ENCODE results near the gene GFOD1. TPM values are rescaled to one million over a fixed set of nuclear protein-coding genes. Genes with fewer than 3 reads are reported as not detected.

Gene GFOD1
- total and polyA plus RNA-seq, 10 donors, result 3.4 to 54.0 (median 32.5) TPM

- no peaks in the 10 kb centered on the region for H3K27me3 ChIP-seq (replicated peaks in 1 of 7)
- no peaks in the 10 kb centered on the region for H3K36me3 ChIP-seq
- no peak for DNase-seq
- H3K9me3 ChIP-seq, result no peaks in the 10 kb centered on the region
- WGBS, 5 donors, result 62 to 83% (median 71%) methylated on average over 8 of the region's 8 CpGs
- no peak for TF ChIP-seq POLR2A (IDR thresholded peaks at IDR 0.05)
- no peak for TF ChIP-seq POLR2AphosphoS5 (IDR thresholded peaks at IDR 0.05)
- TF ChIP-seq, protein P1, sequence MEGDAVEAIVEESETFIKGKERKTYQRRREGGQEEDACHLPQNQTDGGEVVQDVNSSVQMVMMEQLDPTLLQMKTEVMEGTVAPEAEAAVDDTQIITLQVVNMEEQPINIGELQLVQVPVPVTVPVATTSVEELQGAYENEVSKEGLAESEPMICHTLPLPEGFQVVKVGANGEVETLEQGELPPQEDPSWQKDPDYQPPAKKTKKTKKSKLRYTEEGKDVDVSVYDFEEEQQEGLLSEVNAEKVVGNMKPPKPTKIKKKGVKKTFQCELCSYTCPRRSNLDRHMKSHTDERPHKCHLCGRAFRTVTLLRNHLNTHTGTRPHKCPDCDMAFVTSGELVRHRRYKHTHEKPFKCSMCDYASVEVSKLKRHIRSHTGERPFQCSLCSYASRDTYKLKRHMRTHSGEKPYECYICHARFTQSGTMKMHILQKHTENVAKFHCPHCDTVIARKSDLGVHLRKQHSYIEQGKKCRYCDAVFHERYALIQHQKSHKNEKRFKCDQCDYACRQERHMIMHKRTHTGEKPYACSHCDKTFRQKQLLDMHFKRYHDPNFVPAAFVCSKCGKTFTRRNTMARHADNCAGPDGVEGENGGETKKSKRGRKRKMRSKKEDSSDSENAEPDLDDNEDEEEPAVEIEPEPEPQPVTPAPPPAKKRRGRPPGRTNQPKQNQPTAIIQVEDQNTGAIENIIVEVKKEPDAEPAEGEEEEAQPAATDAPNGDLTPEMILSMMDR (IDR thresholded peaks at IDR 0.05 in 8 of 11, conservative IDR thresholded peaks at IDR 0.05 in 3 of 11), result no peak
- H3K4me1 ChIP-seq, result peaks cover 25 to 92% (median 75%) of the 10 kb centered on the region in 6 donors
- H3K27ac ChIP-seq, result peak overlapping the region; percentile 59 to 87 (median 82)
- intact Hi-C loops (cut with DNase I; ENCODE audit: low total_unique reads), result no loop called here
- no peak overlapping the region for H3K4me3 ChIP-seq
Observed at GRCh38 chr6:13427316-13427715, 60.1 kb downstream of the GFOD1 start.

- H3K27ac ChIP-seq, result peak overlapping the region in 7 of 8 donors; percentile 20 to 87 (median 82)
- TF ChIP-seq, protein P1 (IDR thresholded peaks at IDR 0.05 in 8 of 11, conservative IDR thresholded peaks at IDR 0.05 in 3 of 11), result no peak
- no peak for TF ChIP-seq POLR2AphosphoS5 (IDR thresholded peaks at IDR 0.05)
- TF ChIP-seq POLR2A (IDR thresholded peaks at IDR 0.05), result no peak
- WGBS, 5 donors, result 81 to 92% (median 89%) methylated on average over 22 of the region's 22 CpGs
- H3K27me3 ChIP-seq (replicated peaks in 1 of 7), result no peaks in the 10 kb centered on the region
- intact Hi-C loops (cut with DNase I; ENCODE audit: low total_unique reads), result no loop called here
- no peaks in the 10 kb centered on the region for H3K36me3 ChIP-seq
- peaks cover 20 to 92% (median 68%) of the 10 kb centered on the region in 6 donors for H3K4me1 ChIP-seq
- peak; percentile 72 for DNase-seq
- H3K4me3 ChIP-seq, result no peak overlapping the region
- H3K9me3 ChIP-seq, result no peaks in the 10 kb centered on the region
Observed at GRCh38 chr6:13425943-13426931, 61.2 kb downstream of the GFOD1 start.

DNA sequence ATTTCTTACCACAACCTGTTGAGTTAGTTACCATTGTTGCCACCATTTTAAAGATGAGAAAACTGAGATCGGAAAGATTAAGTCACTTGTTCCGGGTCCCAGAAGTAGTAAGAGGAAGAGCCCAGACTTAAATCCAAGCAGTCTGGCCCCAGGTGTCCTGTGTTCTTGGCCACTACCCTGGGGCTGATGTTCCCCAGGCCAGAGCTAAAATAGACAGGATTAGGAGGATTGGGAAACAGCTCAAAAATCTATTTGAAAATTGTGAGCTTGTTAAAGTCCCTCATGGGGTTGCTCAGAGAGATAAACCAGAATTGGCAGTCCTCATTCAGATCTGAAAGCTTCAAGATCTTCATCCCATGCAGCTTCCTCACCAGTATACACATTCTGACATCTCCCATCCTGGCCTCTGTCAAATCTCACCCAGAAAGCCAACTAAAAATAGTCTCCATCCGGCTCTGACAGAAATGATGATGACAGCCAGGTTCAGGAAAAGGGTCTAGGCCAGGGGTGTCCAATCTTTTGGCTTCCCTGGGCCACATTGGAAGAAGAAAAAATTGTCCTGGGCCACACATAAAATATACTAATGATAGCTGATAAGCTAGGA lies 62.0 kb downstream of the GFOD1 start:
- Histone ChIP-seq H3K4me3 (no peak overlapping the region), H3K9me3 (no peaks in the 10 kb centered on the region), H3K36me3 (no peaks in the 10 kb centered on the region), H3K4me1 (peaks cover 27 to 92% (median 68%) of the 10 kb centered on the region in 6 donors), H3K27ac (peak overlapping the region in 6 of 8 donors; percentile 20 to 87 (median 82)), H3K27me3 (replicated peaks in 1 of 7) (no peaks in the 10 kb centered on the region)
- TF ChIP-seq, protein P1 (IDR thresholded peaks at IDR 0.05 in 8 of 11, conservative IDR thresholded peaks at IDR 0.05 in 3 of 11), result no peak
- TF ChIP-seq POLR2AphosphoS5 (IDR thresholded peaks at IDR 0.05), result no peak
- TF ChIP-seq POLR2A (IDR thresholded peaks at IDR 0.05), result no peak
- intact Hi-C loops (cut with DNase I; ENCODE audit: low total_unique reads), result no loop called here
- WGBS, 5 donors, result 48 to 66% (median 53%) methylated on average over 3 of the region's 3 CpGs
- DNase-seq, result no peak

DNA sequence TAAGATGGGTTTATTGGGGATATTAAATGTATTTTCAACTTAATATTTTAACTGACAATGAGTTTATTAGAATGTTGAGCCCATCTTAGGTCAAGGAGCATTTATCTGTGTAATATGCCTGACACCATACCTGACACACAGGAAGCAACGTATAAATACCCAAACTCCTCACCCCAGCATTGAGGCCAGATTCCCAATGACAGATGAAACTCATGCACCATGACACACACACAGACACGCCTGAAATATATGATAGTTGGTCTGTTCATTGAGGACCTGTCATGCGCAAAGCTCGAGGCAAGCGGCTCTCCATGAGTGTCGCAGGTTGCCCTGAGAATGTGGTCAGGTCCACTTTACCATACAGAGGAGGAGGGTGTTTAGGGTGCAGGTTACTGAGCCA lies 64.1 kb downstream of the GFOD1 start:
- H3K4me1 ChIP-seq, result peaks cover 23 to 92% (median 67%) of the 10 kb centered on the region in 6 donors
- H3K27me3 ChIP-seq (replicated peaks in 1 of 7), result no peaks in the 10 kb centered on the region
- TF ChIP-seq POLR2A (IDR thresholded peaks at IDR 0.05) (no peak), POLR2AphosphoS5 (IDR thresholded peaks at IDR 0.05) (no peak)
- TF ChIP-seq, protein P1 (IDR thresholded peaks at IDR 0.05 in 8 of 11, conservative IDR thresholded peaks at IDR 0.05 in 3 of 11), result no peak
- no peaks in the 10 kb centered on the region for H3K9me3 ChIP-seq
- 80 to 99% (median 91%) methylated on average over 6 of the region's 6 CpGs for WGBS, 5 donors
- H3K36me3 ChIP-seq, result peaks cover 0 to 5% (median 0%) of the 10 kb centered on the region in 6 donors
- H3K4me3 ChIP-seq, result no peak overlapping the region
- no peak for DNase-seq
- intact Hi-C loops (cut with DNase I; ENCODE audit: low total_unique reads), result no loop called here
- peak overlapping the region in 2 of 8 donors; percentile 22 to 37 for H3K27ac ChIP-seq
